Measurements from ENCODE around the gene OSBPL7.
A peak's percentile ranks its signal among the peaks of the same experiment; 100 is the strongest.

The OSBPL7 gene

GRCh38 chr17:47823519-47823918, 1.9 kb upstream of the OSBPL7 start:
- Histone ChIP-seq H3K36me3 (ENCODE audit: insufficient read depth, low read length) (peaks cover 23% of the 10 kb centered on the region), H3K9ac (ENCODE audit: low read depth, low read length) (no peak overlapping the region), H3K9me3 (ENCODE audit: control insufficient read depth, insufficient read depth, low read length) (no peaks in the 10 kb centered on the region), H3K4me1 (ENCODE audit: insufficient read depth, low read length) (peaks cover 10% of the 10 kb centered on the region; the same call in 1 of the 2 replicates)

- Histone ChIP-seq H3K9me3 (ENCODE audit: control insufficient read depth, insufficient read depth, low read length) (no peaks in the 10 kb centered on the region), H3K4me1 (ENCODE audit: insufficient read depth, low read length) (peaks cover 10% of the 10 kb centered on the region; the same call in 1 of the 2 replicates), H3K9ac (ENCODE audit: low read depth, low read length) (no peak overlapping the region), H3K36me3 (ENCODE audit: insufficient read depth, low read length) (peaks cover 17% of the 10 kb centered on the region)
Observed at GRCh38 chr17:47822785-47823184, 1.2 kb upstream of the OSBPL7 start.

- Histone ChIP-seq H3K36me3 (ENCODE audit: insufficient read depth, low read length) (peaks cover 8% of the 10 kb centered on the region; the same call in 1 of the 2 replicates), H3K4me1 (ENCODE audit: insufficient read depth, low read length) (peaks cover 10% of the 10 kb centered on the region; the same call in 1 of the 2 replicates), H3K9ac (ENCODE audit: low read depth, low read length) (peak overlapping the region; percentile 65), H3K9me3 (ENCODE audit: control insufficient read depth, insufficient read depth, low read length) (no peaks in the 10 kb centered on the region)
Observed at GRCh38 chr17:47821031-47821423, 567 bp downstream of the OSBPL7 start.

- peak overlapping the region; percentile 65; the same call in 1 of the 2 replicates for H3K9ac ChIP-seq (ENCODE audit: low read depth, low read length)
- H3K36me3 ChIP-seq (ENCODE audit: insufficient read depth, low read length): peaks cover 7% of the 10 kb centered on the region; the same call in 1 of the 2 replicates
- peaks cover 10% of the 10 kb centered on the region; the same call in 1 of the 2 replicates for H3K4me1 ChIP-seq (ENCODE audit: insufficient read depth, low read length)
- no peaks in the 10 kb centered on the region for H3K9me3 ChIP-seq (ENCODE audit: control insufficient read depth, insufficient read depth, low read length)
Observed at GRCh38 chr17:47820033-47820789, 1.4 kb downstream of the OSBPL7 start.

- H3K4me1 ChIP-seq (ENCODE audit: insufficient read depth, low read length): peaks cover 10% of the 10 kb centered on the region; the same call in 1 of the 2 replicates
- H3K36me3 ChIP-seq (ENCODE audit: insufficient read depth, low read length): peaks cover 11% of the 10 kb centered on the region; the same call in 1 of the 2 replicates
- H3K9ac ChIP-seq (ENCODE audit: low read depth, low read length): no peak overlapping the region
- H3K9me3 ChIP-seq (ENCODE audit: control insufficient read depth, insufficient read depth, low read length): no peaks in the 10 kb centered on the region
Observed at GRCh38 chr17:47819475-47819874, 2.1 kb downstream of the OSBPL7 start.

GRCh38 chr17:47818002-47818695, 3.4 kb downstream of the OSBPL7 start:
- H3K4me1 ChIP-seq (ENCODE audit: insufficient read depth, low read length): peaks cover 10% of the 10 kb centered on the region; the same call in 1 of the 2 replicates
- 0 out of 2 replicates have a peak, but pooled peaks cover 5% of the 10 kb centered on the region for H3K36me3 ChIP-seq (ENCODE audit: insufficient read depth, low read length)
- H3K9ac ChIP-seq (ENCODE audit: low read depth, low read length): no peak overlapping the region

GRCh38 chr17:47816947-47817346, 4.6 kb downstream of the OSBPL7 start:
- Histone ChIP-seq H3K9me3 (ENCODE audit: control insufficient read depth, insufficient read depth, low read length) (no peaks in the 10 kb centered on the region), H3K36me3 (ENCODE audit: insufficient read depth, low read length) (0 out of 2 replicates have a peak, but pooled peaks cover 5% of the 10 kb centered on the region), H3K9ac (ENCODE audit: low read depth, low read length) (no peak overlapping the region), H3K4me1 (ENCODE audit: insufficient read depth, low read length) (peaks cover 6% of the 10 kb centered on the region; the same call in 1 of the 2 replicates)

More at GRCh38 chr17:47818002-47818695, 3.4 kb downstream of the OSBPL7 start:
- no peaks in the 10 kb centered on the region for H3K9me3 ChIP-seq (ENCODE audit: control insufficient read depth, insufficient read depth, low read length)

- Histone ChIP-seq H3K9me3 (ENCODE audit: control insufficient read depth, insufficient read depth, low read length) (no peaks in the 10 kb centered on the region), H3K4me1 (ENCODE audit: insufficient read depth, low read length) (0 out of 2 replicates have a peak, but pooled peaks cover 5% of the 10 kb centered on the region), H3K9ac (ENCODE audit: low read depth, low read length) (no peak overlapping the region), H3K36me3 (ENCODE audit: insufficient read depth, low read length) (0 out of 2 replicates have a peak, but pooled peaks cover 5% of the 10 kb centered on the region)
Observed at GRCh38 chr17:47816111-47816735, 5.4 kb downstream of the OSBPL7 start.

- peaks cover 4% of the 10 kb centered on the region; the same call in 1 of the 2 replicates for H3K4me1 ChIP-seq (ENCODE audit: insufficient read depth, low read length)
- no peaks in the 10 kb centered on the region for H3K9me3 ChIP-seq (ENCODE audit: control insufficient read depth, insufficient read depth, low read length)
- 0 out of 2 replicates have a peak, but pooled peaks cover 5% of the 10 kb centered on the region for H3K36me3 ChIP-seq (ENCODE audit: insufficient read depth, low read length)
- H3K9ac ChIP-seq (ENCODE audit: low read depth, low read length): no peak overlapping the region
Observed at GRCh38 chr17:47815106-47815918, 6.3 kb downstream of the OSBPL7 start.

GRCh38 chr17:47813512-47814031, 8.0 kb downstream of the OSBPL7 start:
- Histone ChIP-seq H3K4me1 (ENCODE audit: insufficient read depth, low read length) (peaks cover 8% of the 10 kb centered on the region; the same call in 1 of the 2 replicates), H3K9ac (ENCODE audit: low read depth, low read length) (no peak overlapping the region), H3K9me3 (ENCODE audit: control insufficient read depth, insufficient read depth, low read length) (no peaks in the 10 kb centered on the region), H3K36me3 (ENCODE audit: insufficient read depth, low read length) (0 out of 2 replicates have a peak, but pooled peaks cover 5% of the 10 kb centered on the region)

- Histone ChIP-seq H3K4me1 (ENCODE audit: insufficient read depth, low read length) (peaks cover 8% of the 10 kb centered on the region; the same call in 1 of the 2 replicates), H3K9me3 (ENCODE audit: control insufficient read depth, insufficient read depth, low read length) (no peaks in the 10 kb centered on the region), H3K36me3 (ENCODE audit: insufficient read depth, low read length) (0 out of 2 replicates have a peak, but pooled peaks cover 5% of the 10 kb centered on the region), H3K9ac (ENCODE audit: low read depth, low read length) (no peak overlapping the region)
Observed at GRCh38 chr17:47813077-47813476, 8.5 kb downstream of the OSBPL7 start.

- no peak overlapping the region for H3K9ac ChIP-seq (ENCODE audit: low read depth, low read length)
- H3K4me1 ChIP-seq (ENCODE audit: insufficient read depth, low read length): peaks cover 8% of the 10 kb centered on the region; the same call in 1 of the 2 replicates
- H3K36me3 ChIP-seq (ENCODE audit: insufficient read depth, low read length): 0 out of 2 replicates have a peak, but pooled peaks cover 5% of the 10 kb centered on the region
- H3K9me3 ChIP-seq (ENCODE audit: control insufficient read depth, insufficient read depth, low read length): no peaks in the 10 kb centered on the region
Observed at GRCh38 chr17:47812146-47812920, 9.3 kb downstream of the OSBPL7 start.

Data from ES-I3 (cell line).